ENCODE results near the gene E2F6. TPM values are rescaled to one million over a fixed set of nuclear protein-coding genes. Genes with fewer than 3 reads are reported as not detected.
A peak's percentile ranks its signal among the peaks of the same experiment; 100 is the strongest.

The E2F6 gene
- total and polyA plus RNA-seq, 10 donors = 4.7 to 13.6 (median 8.3) TPM

GRCh38 chr2:11454824-11455223, 11.1 kb downstream of the E2F6 start:
- no peak for DNase-seq
- peaks cover 0 to 68% (median 29%) of the 10 kb centered on the region in 6 donors for H3K36me3 ChIP-seq
- peaks cover 0 to 30% (median 9%) of the 10 kb centered on the region in 6 donors for H3K4me1 ChIP-seq
- H3K27me3 ChIP-seq (replicated peaks in 1 of 7) = no peaks in the 10 kb centered on the region
- H3K27ac ChIP-seq = no peak overlapping the region
- no peak overlapping the region for H3K4me3 ChIP-seq
- intact Hi-C loops (cut with DNase I; ENCODE audit: low total_unique reads) = no loop called here
- 90 to 95% (median 93%) methylated on average over 6 of the region's 6 CpGs for WGBS, 5 donors
- TF ChIP-seq POLR2A (IDR thresholded peaks at IDR 0.05) (no peak), CTCF (IDR thresholded peaks at IDR 0.05 in 8 of 11, conservative IDR thresholded peaks at IDR 0.05 in 3 of 11) (no peak), POLR2AphosphoS5 (IDR thresholded peaks at IDR 0.05) (no peak)
- H3K9me3 ChIP-seq = no peaks in the 10 kb centered on the region

- H3K4me3 ChIP-seq = no peak overlapping the region
- H3K36me3 ChIP-seq = peaks cover 0 to 96% (median 50%) of the 10 kb centered on the region in 6 donors
- DNase-seq = no peak
- intact Hi-C loops (cut with DNase I; ENCODE audit: low total_unique reads) = loop anchor here (2.0 kb wide), 1 partner anchor 32 kb away; no protein-coding TSS in a partner anchor
- H3K4me1 ChIP-seq = peaks cover 0 to 4% (median 0%) of the 10 kb centered on the region in 6 donors
- H3K27ac ChIP-seq = no peak overlapping the region
- H3K27me3 ChIP-seq (replicated peaks in 1 of 7) = no peaks in the 10 kb centered on the region
- no peaks in the 10 kb centered on the region for H3K9me3 ChIP-seq
- 92 to 100% (median 98%) methylated on average over 2 of the region's 2 CpGs for WGBS, 5 donors
- TF ChIP-seq POLR2A (IDR thresholded peaks at IDR 0.05) = no peak
- no peak for TF ChIP-seq CTCF (IDR thresholded peaks at IDR 0.05 in 8 of 11, conservative IDR thresholded peaks at IDR 0.05 in 3 of 11)
- no peak for TF ChIP-seq POLR2AphosphoS5 (IDR thresholded peaks at IDR 0.05)
Observed at GRCh38 chr2:11450791-11451190, 15.2 kb downstream of the E2F6 start.

- H3K9me3 ChIP-seq = peaks cover 0 to 13% (median 9%) of the 10 kb centered on the region in 8 donors
- H3K4me1 ChIP-seq = no peaks in the 10 kb centered on the region
- TF ChIP-seq POLR2AphosphoS5 (IDR thresholded peaks at IDR 0.05) (peak in 2 of 3 donors; percentile 38 to 44), POLR2A (IDR thresholded peaks at IDR 0.05) (no peak), CTCF (IDR thresholded peaks at IDR 0.05 in 8 of 11, conservative IDR thresholded peaks at IDR 0.05 in 3 of 11) (peak; percentile 43 to 85 (median 75))
- H3K27ac ChIP-seq = no peak overlapping the region
- 69 to 80% (median 69%) methylated on average over 12 to 14 of the region's 14 CpGs for WGBS, 5 donors
- intact Hi-C loops (cut with DNase I; ENCODE audit: low total_unique reads) = loop anchor here (5.0 kb wide), 1 partner anchor 314 kb away; a partner anchor contains a TSS
- H3K4me3 ChIP-seq = no peak overlapping the region
- H3K27me3 ChIP-seq (replicated peaks in 1 of 7) = no peaks in the 10 kb centered on the region
- no peak for DNase-seq
- H3K36me3 ChIP-seq = peaks cover 0 to 97% (median 45%) of the 10 kb centered on the region in 6 donors
Observed at GRCh38 chr2:11446733-11447248, 19.2 kb downstream of the E2F6 start.

GRCh38 chr2:11444737-11445136, 21.2 kb downstream of the E2F6 start:
- H3K27me3 ChIP-seq (replicated peaks in 1 of 7) = no peaks in the 10 kb centered on the region
- intact Hi-C loops (cut with DNase I; ENCODE audit: low total_unique reads) = loop anchor here (5.0 kb wide), 1 partner anchor 312 kb away; a partner anchor contains a TSS
- no peak overlapping the region for H3K4me3 ChIP-seq
- no peak overlapping the region for H3K27ac ChIP-seq
- TF ChIP-seq CTCF (IDR thresholded peaks at IDR 0.05 in 8 of 11, conservative IDR thresholded peaks at IDR 0.05 in 3 of 11) (no peak), POLR2A (IDR thresholded peaks at IDR 0.05) (no peak), POLR2AphosphoS5 (IDR thresholded peaks at IDR 0.05) (no peak)
- 82 to 93% (median 89%) methylated on average over 4 of the region's 4 CpGs for WGBS, 5 donors
- H3K9me3 ChIP-seq = peaks cover 0 to 17% (median 14%) of the 10 kb centered on the region in 8 donors
- H3K36me3 ChIP-seq = peaks cover 0 to 97% (median 35%) of the 10 kb centered on the region in 6 donors
- DNase-seq = no peak
- no peaks in the 10 kb centered on the region for H3K4me1 ChIP-seq

Data from spleen (tissue), 11 donors.